BJ (cell line): ENCODE data around the gene SLC43A3. TPM values are rescaled to one million over a fixed set of nuclear protein-coding genes. Genes with fewer than 3 reads are reported as not detected.

Experiments used
- CTCF ChIA-PET: fragments of 350-600 bp; formaldehyde crosslinking; extraction: SDS; loops from one replicate; lab custom pipeline; 2021; ENCODE audit warnings: antibody characterized with exemption, inconsistent platforms; lab: Yijun Ruan, JAX
- POLR2A ChIA-PET: fragments of 300-600 bp; sonication (Branson Sonifier 250); formaldehyde crosslinking; extraction: SDS; loops from one replicate; lab custom pipeline; 2021; ENCODE audit warnings: antibody characterized with exemption; lab: Charles Lee
- DNase-seq: peaks from one replicate; pipeline ENCODE4 v3.0.0-alpha.2; 2011; ENCODE audit warnings: low read depth
- H3K27me3 ChIP-seq: 2 replicates; pipeline ENCODE4 v1.6.0; 2011; ENCODE audit warnings: low read length; ENCODE audit not compliant: control insufficient read depth, insufficient read depth
- H3K36me3 ChIP-seq: 2 replicates; pipeline ENCODE4 v1.5.1; 2011; ENCODE audit warnings: low read length; ENCODE audit not compliant: control insufficient read depth, insufficient read depth
- H3K4me3 ChIP-seq: 2 replicates; pipeline ENCODE4 v1.5.1; 2011; ENCODE audit warnings: low read depth, mild to moderate bottlenecking, control low read depth, low read length
- polyA plus RNA-seq: library from polyadenylated mRNA; depleted of rRNA; stranded (reverse); fragments of >200 nt; gene quantifications from 2 replicates; pipeline ENCODE4 v1.2.3, GENCODE V29; 2011
- TF ChIP-seq, protein P1 (sequence below): IDR thresholded peaks from 2 replicates; pipeline ENCODE4 v1.5.1; 2011; ENCODE audit warnings: low read depth, mild to moderate bottlenecking, control low read depth, inconsistent platforms, low read length, moderate library complexity; ENCODE audit not compliant: insufficient read depth

Gene SLC43A3
- polyA plus RNA-seq, 1 experiment: 26.7 TPM

DNA sequence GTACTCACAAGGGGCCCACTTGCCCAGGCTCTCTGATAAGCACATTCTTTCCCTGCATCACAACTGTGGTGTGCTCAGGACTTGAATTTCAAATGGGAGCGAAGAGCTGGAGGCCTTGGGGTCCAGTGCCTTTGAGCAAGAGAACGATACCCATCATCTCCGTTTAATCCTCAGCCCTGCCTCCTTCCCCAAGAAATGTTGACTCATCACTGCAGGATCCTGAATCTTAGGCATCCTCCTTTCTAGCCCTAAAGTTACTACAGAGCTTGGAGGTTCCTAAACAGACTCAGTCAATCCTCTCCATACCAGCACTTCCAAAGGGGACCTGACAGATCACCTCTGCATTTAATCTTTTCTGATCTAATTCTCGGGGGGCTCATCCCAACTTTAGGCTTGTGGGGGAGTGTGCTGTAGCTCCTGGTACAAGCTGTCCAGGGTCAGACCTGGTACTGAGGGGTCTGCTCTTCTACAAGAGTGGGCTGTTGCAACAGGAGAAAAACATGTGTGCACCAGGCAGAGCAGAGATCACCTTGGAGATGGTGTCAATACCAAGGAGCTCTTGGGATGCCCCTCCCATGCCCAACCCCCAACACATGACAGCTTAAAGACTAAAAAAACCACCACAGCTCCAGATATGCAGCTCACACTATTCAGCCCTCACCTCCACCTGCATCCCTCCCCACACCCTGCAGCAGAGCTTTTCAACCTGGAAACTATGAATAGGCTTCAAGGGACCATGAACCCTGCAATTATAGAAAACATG, 32.5 kb downstream of the SLC43A3 start:
- ChIA-PET POLR2A (no interaction called here), CTCF (no interaction called here)
- H3K36me3 ChIP-seq: no peaks in the 10 kb centered on the region
- H3K4me3 ChIP-seq: no peak overlapping the region
- TF ChIP-seq, protein P1, sequence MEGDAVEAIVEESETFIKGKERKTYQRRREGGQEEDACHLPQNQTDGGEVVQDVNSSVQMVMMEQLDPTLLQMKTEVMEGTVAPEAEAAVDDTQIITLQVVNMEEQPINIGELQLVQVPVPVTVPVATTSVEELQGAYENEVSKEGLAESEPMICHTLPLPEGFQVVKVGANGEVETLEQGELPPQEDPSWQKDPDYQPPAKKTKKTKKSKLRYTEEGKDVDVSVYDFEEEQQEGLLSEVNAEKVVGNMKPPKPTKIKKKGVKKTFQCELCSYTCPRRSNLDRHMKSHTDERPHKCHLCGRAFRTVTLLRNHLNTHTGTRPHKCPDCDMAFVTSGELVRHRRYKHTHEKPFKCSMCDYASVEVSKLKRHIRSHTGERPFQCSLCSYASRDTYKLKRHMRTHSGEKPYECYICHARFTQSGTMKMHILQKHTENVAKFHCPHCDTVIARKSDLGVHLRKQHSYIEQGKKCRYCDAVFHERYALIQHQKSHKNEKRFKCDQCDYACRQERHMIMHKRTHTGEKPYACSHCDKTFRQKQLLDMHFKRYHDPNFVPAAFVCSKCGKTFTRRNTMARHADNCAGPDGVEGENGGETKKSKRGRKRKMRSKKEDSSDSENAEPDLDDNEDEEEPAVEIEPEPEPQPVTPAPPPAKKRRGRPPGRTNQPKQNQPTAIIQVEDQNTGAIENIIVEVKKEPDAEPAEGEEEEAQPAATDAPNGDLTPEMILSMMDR: no peak
- H3K27me3 ChIP-seq: peaks cover 13% of the 10 kb centered on the region
- DNase-seq: no peak

DNA sequence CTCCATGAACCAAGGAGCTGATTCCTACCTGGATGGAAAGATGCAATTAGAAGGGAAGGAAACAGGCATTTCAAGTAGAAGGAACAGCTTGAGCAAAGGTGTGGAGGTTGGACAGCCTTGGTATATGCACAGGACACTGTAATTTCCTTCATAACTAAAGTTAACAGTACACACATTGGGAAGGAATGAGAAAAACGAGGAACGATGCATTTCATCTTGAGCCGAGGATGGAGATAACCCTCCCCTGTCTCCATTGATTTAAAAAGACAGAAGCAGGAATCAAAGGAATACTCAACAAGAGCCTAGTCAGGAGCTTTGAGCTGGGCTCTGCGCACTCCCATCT, 34.2 kb downstream of the SLC43A3 start:
- no peaks in the 10 kb centered on the region for H3K36me3 ChIP-seq

DNA sequence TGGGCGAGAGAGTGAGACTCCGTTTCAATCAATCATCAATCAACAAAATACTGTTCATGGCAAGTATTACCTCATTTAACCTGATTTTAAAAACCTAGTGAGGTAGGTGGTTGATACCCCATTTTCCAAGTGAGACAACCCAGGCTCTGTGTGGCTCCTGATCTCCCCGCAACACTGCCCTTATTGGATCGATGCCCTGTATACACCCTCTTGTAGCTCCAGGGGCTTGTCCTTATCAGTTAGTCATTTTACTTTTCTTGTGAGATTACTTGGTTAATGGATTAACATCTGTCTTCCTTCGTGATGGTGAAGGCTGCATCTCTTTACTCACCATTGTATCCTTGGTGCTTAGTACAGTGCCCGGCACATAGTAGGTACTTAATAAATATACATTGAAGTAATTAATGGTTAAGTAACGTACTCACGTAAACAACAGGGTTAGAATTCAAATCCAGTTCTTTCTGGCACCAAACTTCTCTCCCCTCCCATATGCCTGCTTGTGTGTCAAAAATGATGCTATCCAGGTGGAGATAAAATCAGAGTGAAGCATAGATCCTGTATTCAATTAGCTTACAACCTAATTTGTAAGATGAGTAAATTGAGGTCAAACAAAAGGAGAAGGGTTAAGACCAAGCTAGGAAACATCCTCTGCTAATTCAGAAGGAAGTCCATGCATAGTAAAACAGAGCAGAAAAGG, 34.7 kb downstream of the SLC43A3 start:
- CTCF ChIA-PET: interaction anchor here (1.0 kb wide), 2 partner anchors 21 to 42 kb away, joined by 3 read pairs; no protein-coding TSS in a partner anchor
- peaks cover 12% of the 10 kb centered on the region for H3K27me3 ChIP-seq
- TF ChIP-seq, protein P1: no peak
- POLR2A ChIA-PET: no interaction called here
- H3K36me3 ChIP-seq: no peaks in the 10 kb centered on the region
- no peak overlapping the region for H3K4me3 ChIP-seq
- DNase-seq: no peak

More for the DNA sequence above, 34.2 kb downstream of the SLC43A3 start:
- ChIA-PET CTCF (interaction anchor here (1.0 kb wide), 1 partner anchor 20 kb away, joined by 3 read pairs; no protein-coding TSS in a partner anchor), POLR2A (no interaction called here)
- TF ChIP-seq, protein P1: no peak
- H3K4me3 ChIP-seq: no peak overlapping the region
- peaks cover 14% of the 10 kb centered on the region for H3K27me3 ChIP-seq
- no peak for DNase-seq

DNA sequence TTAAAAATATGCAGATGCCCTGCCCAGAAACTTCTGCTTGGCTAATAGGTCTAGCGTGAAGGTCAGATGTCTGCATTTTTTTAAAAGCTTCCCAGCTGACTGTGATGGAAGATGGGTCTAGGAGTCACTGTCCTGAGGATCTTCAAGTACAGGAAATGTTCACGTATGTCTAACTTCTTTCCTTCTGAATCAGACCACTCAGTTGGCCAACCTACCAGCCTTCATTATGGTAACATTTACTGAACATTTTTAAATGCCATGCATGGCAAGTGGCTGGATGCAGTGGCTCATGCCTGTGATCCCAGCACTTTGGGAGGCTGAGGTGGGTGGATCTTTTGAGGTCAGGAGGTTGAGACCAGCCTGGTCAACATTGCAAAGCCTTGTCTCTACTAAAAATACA, 35.4 kb downstream of the SLC43A3 start:
- Histone ChIP-seq H3K4me3 (no peak overlapping the region), H3K27me3 (peaks cover 12% of the 10 kb centered on the region), H3K36me3 (no peaks in the 10 kb centered on the region)
- TF ChIP-seq, protein P1: no peak
- no peak for DNase-seq
- CTCF ChIA-PET: interaction anchor here (1.0 kb wide), 1 partner anchor 41 kb away, joined by 3 read pairs; no protein-coding TSS in a partner anchor
- POLR2A ChIA-PET: no interaction called here

DNA sequence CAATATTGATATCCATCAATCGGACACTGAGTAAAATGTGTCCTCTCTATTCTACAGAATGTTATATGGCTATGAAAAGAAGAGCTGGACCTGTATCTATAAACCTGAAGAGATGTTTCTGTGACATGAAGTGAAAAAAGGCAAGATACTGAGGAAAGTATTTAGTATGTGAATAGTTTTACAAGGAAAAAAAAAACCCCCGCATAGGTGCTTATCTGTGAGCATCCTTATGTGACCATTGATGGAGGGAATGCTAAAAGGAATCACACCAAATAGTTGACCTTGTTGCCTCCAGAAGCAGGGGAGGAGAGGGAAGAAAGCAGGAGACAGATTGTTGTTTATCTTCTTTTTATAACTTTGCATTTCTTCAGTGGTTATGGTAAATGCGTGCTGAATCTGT, 35.8 kb downstream of the SLC43A3 start:
- CTCF ChIA-PET: interaction anchor here (1.0 kb wide), 1 partner anchor 41 kb away, joined by 3 read pairs; no protein-coding TSS in a partner anchor
- TF ChIP-seq, protein P1: no peak
- H3K27me3 ChIP-seq: peaks cover 12% of the 10 kb centered on the region
- no peaks in the 10 kb centered on the region for H3K36me3 ChIP-seq
- no peak for DNase-seq
- no peak overlapping the region for H3K4me3 ChIP-seq
- POLR2A ChIA-PET: no interaction called here
